ENCODE results near the gene KIAA1217.

GRCh38 chr10:24479806-24480205 lies 270.9 kb downstream of the KIAA1217 start:
- no peak for TF ChIP-seq EZH2 (IDR thresholded peaks at IDR 0.05)
- TF ChIP-seq CTCF (IDR thresholded peaks at IDR 0.05 in 2 of 3, conservative IDR thresholded peaks at IDR 0.05 in 1 of 3; ENCODE audit: borderline replicate concordance in 1 of 3, insufficient read depth in 1 of 3, low read depth in 2 of 3, low read length in 2 of 3): no peak
- TF ChIP-seq CEBPB (IDR thresholded peaks at IDR 0.05; ENCODE audit: low read depth): no peak
- no peak for TF ChIP-seq EZH2phosphoT487 (IDR thresholded peaks at IDR 0.05; ENCODE audit: borderline replicate concordance)
- TF ChIP-seq MAX (IDR thresholded peaks at IDR 0.05): no peak
